ENCODE data around the gene MEAF6.

Gene MEAF6

GRCh38 chr1:37476460-37477197, 37.9 kb downstream of the MEAF6 start:
- Histone ChIP-seq H3K4me1 (ENCODE audit: control insufficient read depth in 1 of 2, insufficient read depth in 2 of 2, low read length in 2 of 2) (peaks cover 44 to 74% of the 10 kb centered on the region in 2 donors), H3K9me3 (ENCODE audit: control insufficient read depth in 1 of 2, low read length in 2 of 2) (no peaks in the 10 kb centered on the region), H3K27ac (ENCODE audit: low read length) (peak overlapping the region; percentile 99), H3K4me3 (ENCODE audit: low read depth in 1 of 2, low read length in 2 of 2) (peak overlapping the region; percentile 74 to 98), H3K36me3 (ENCODE audit: control insufficient read depth in 1 of 2, insufficient read depth in 2 of 2, low read length in 2 of 2) (peaks cover 18 to 28% of the 10 kb centered on the region in 2 donors), H3K27me3 (ENCODE audit: low read depth, low read length) (no peaks in the 10 kb centered on the region)

DNA sequence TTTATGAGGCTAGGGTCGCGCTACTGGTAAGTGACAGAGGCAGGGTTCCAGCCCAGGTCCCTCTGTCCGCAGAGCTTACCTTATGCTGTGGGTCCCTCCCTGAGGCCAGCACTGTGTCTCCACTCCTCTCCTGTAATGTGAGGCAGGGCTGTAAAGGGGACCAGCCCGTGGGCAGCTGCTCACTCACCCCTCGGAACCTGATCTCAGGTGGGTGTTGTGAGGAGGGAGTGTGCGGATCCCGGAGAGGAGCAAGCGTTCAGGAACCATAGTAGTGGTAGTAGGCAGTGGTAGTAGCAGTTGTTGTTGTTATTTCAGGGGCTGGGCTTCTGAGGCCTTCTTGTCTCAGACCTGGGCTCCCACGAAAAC, 38.5 kb downstream of the MEAF6 start:
- Histone ChIP-seq H3K9me3 (ENCODE audit: control insufficient read depth in 1 of 2, low read length in 2 of 2) (no peaks in the 10 kb centered on the region), H3K27ac (ENCODE audit: low read length) (peak overlapping the region; percentile 99), H3K27me3 (ENCODE audit: low read depth, low read length) (no peaks in the 10 kb centered on the region), H3K36me3 (ENCODE audit: control insufficient read depth in 1 of 2, insufficient read depth in 2 of 2, low read length in 2 of 2) (peaks cover 12 to 22% of the 10 kb centered on the region in 2 donors), H3K4me3 (ENCODE audit: low read depth in 1 of 2, low read length in 2 of 2) (peak overlapping the region; percentile 74 to 98), H3K4me1 (ENCODE audit: control insufficient read depth in 1 of 2, insufficient read depth in 2 of 2, low read length in 2 of 2) (peaks cover 47 to 79% of the 10 kb centered on the region in 2 donors)

GRCh38 chr1:37475380-37476086, 39.0 kb downstream of the MEAF6 start:
- peaks cover 7 to 17% of the 10 kb centered on the region in 2 donors for H3K36me3 ChIP-seq (ENCODE audit: control insufficient read depth in 1 of 2, insufficient read depth in 2 of 2, low read length in 2 of 2)
- peak overlapping the region; percentile 74 to 98 for H3K4me3 ChIP-seq (ENCODE audit: low read depth in 1 of 2, low read length in 2 of 2)
- peaks cover 47 to 82% of the 10 kb centered on the region in 2 donors for H3K4me1 ChIP-seq (ENCODE audit: control insufficient read depth in 1 of 2, insufficient read depth in 2 of 2, low read length in 2 of 2)
- H3K27me3 ChIP-seq (ENCODE audit: low read depth, low read length): no peaks in the 10 kb centered on the region
- H3K9me3 ChIP-seq (ENCODE audit: control insufficient read depth in 1 of 2, low read length in 2 of 2): no peaks in the 10 kb centered on the region
- H3K27ac ChIP-seq (ENCODE audit: low read length): peak overlapping the region; percentile 99

GRCh38 chr1:37474697-37475379, 39.7 kb downstream of the MEAF6 start:
- Histone ChIP-seq H3K36me3 (ENCODE audit: control insufficient read depth in 1 of 2, insufficient read depth in 2 of 2, low read length in 2 of 2) (peaks cover 5 to 10% of the 10 kb centered on the region in 2 donors), H3K27me3 (ENCODE audit: low read depth, low read length) (no peaks in the 10 kb centered on the region), H3K4me1 (ENCODE audit: control insufficient read depth in 1 of 2, insufficient read depth in 2 of 2, low read length in 2 of 2) (peaks cover 44 to 76% of the 10 kb centered on the region in 2 donors), H3K27ac (ENCODE audit: low read length) (peak overlapping the region; percentile 99), H3K9me3 (ENCODE audit: control insufficient read depth in 1 of 2, low read length in 2 of 2) (no peaks in the 10 kb centered on the region), H3K4me3 (ENCODE audit: low read depth in 1 of 2, low read length in 2 of 2) (peak overlapping the region; percentile 74 to 98)

- Histone ChIP-seq H3K9me3 (ENCODE audit: control insufficient read depth in 1 of 2, low read length in 2 of 2) (no peaks in the 10 kb centered on the region), H3K27ac (ENCODE audit: low read length) (peak within 1 kb of the TSS; percentile 99), H3K36me3 (ENCODE audit: control insufficient read depth in 1 of 2, insufficient read depth in 2 of 2, low read length in 2 of 2) (peaks cover 2 to 10% of the 10 kb centered on the region in 2 donors), H3K27me3 (ENCODE audit: low read depth, low read length) (no peaks in the 10 kb centered on the region), H3K4me1 (ENCODE audit: control insufficient read depth in 1 of 2, insufficient read depth in 2 of 2, low read length in 2 of 2) (peaks cover 44 to 70% of the 10 kb centered on the region in 2 donors), H3K4me3 (ENCODE audit: low read depth in 1 of 2, low read length in 2 of 2) (peak within 1 kb of the TSS; percentile 74 to 98)
Observed at GRCh38 chr1:37474046-37474696, 40.4 kb downstream of the MEAF6 start, which contains the start of gene ZC3H12A. TSS of gene ZC3H12A (plus strand) at chr1:37474580. CDS start at chr1:37475497, 917 bp downstream.

DNA sequence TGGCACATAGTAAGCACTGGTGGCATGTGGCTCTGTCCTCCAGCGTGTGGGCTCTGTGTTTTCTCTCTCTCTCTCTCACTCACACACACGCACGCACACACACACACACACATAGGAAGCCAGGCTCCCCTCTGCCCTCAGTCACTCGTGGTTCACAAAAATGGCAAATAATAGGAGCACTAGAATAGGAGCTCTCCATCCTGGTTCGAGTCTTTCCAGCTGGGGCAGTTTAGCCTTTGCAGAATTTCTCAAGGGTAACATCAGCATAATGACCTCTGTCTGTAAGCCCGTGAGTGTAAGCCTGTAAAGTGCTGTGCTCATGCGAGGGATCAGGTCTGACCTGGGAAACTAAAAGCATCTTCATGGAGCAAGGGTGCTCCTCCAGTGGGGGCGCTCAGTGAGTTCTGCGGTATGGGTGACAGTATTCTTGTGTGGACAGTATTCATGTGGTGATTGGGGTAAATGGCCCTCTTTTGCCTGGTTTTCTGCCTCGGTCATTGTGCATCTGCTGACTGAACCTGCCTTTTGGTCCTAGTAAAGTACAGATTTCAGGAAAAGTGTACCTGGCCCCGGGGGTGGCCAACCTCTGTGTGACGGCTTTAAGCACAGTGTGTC, 41.0 kb downstream of the MEAF6 start:
- peak overlapping the region; percentile 80 for H3K27ac ChIP-seq (ENCODE audit: low read length)
- H3K4me1 ChIP-seq (ENCODE audit: control insufficient read depth in 1 of 2, insufficient read depth in 2 of 2, low read length in 2 of 2): peaks cover 41 to 63% of the 10 kb centered on the region in 2 donors
- H3K9me3 ChIP-seq (ENCODE audit: control insufficient read depth in 1 of 2, low read length in 2 of 2): no peaks in the 10 kb centered on the region
- no peaks in the 10 kb centered on the region for H3K27me3 ChIP-seq (ENCODE audit: low read depth, low read length)
- peaks cover 0 to 9% of the 10 kb centered on the region in 2 donors for H3K36me3 ChIP-seq (ENCODE audit: control insufficient read depth in 1 of 2, insufficient read depth in 2 of 2, low read length in 2 of 2)
- peak overlapping the region; percentile 74 to 78 for H3K4me3 ChIP-seq (ENCODE audit: low read depth in 1 of 2, low read length in 2 of 2)

GRCh38 chr1:37472994-37473393, 41.6 kb downstream of the MEAF6 start:
- Histone ChIP-seq H3K27ac (ENCODE audit: low read length) (no peak overlapping the region), H3K27me3 (ENCODE audit: low read depth, low read length) (no peaks in the 10 kb centered on the region), H3K4me1 (ENCODE audit: control insufficient read depth in 1 of 2, insufficient read depth in 2 of 2, low read length in 2 of 2) (peaks cover 36 to 58% of the 10 kb centered on the region in 2 donors), H3K4me3 (ENCODE audit: low read depth in 1 of 2, low read length in 2 of 2) (no peak overlapping the region), H3K36me3 (ENCODE audit: control insufficient read depth in 1 of 2, insufficient read depth in 2 of 2, low read length in 2 of 2) (peaks cover 0 to 3% of the 10 kb centered on the region in 2 donors), H3K9me3 (ENCODE audit: control insufficient read depth in 1 of 2, low read length in 2 of 2) (no peaks in the 10 kb centered on the region)

DNA sequence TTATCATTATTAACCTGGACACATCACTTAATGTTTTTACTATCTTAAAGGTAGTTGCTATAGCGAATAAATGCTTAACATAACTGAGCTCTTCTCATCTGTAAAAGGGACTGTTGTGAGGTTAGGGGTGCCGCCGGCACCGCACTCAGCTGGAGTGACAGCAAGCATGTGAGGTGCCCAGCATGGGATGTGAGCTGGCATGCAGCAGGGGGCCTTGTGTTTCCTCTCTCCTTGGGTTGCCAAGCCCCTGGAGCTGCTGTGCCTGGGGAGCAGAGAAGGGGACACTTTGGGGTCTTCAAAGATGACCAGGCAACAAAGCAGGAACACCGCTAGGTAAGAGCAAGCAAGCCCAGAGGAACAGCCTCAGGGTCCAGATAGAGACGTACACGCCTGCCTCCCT, 42.3 kb downstream of the MEAF6 start:
- Histone ChIP-seq H3K36me3 (ENCODE audit: control insufficient read depth in 1 of 2, insufficient read depth in 2 of 2, low read length in 2 of 2) (no peaks in the 10 kb centered on the region), H3K9me3 (ENCODE audit: control insufficient read depth in 1 of 2, low read length in 2 of 2) (no peaks in the 10 kb centered on the region), H3K27me3 (ENCODE audit: low read depth, low read length) (no peaks in the 10 kb centered on the region), H3K4me3 (ENCODE audit: low read depth in 1 of 2, low read length in 2 of 2) (no peak overlapping the region), H3K4me1 (ENCODE audit: control insufficient read depth in 1 of 2, insufficient read depth in 2 of 2, low read length in 2 of 2) (peaks cover 32 to 51% of the 10 kb centered on the region in 2 donors), H3K27ac (ENCODE audit: low read length) (peak overlapping the region; percentile 71)

DNA sequence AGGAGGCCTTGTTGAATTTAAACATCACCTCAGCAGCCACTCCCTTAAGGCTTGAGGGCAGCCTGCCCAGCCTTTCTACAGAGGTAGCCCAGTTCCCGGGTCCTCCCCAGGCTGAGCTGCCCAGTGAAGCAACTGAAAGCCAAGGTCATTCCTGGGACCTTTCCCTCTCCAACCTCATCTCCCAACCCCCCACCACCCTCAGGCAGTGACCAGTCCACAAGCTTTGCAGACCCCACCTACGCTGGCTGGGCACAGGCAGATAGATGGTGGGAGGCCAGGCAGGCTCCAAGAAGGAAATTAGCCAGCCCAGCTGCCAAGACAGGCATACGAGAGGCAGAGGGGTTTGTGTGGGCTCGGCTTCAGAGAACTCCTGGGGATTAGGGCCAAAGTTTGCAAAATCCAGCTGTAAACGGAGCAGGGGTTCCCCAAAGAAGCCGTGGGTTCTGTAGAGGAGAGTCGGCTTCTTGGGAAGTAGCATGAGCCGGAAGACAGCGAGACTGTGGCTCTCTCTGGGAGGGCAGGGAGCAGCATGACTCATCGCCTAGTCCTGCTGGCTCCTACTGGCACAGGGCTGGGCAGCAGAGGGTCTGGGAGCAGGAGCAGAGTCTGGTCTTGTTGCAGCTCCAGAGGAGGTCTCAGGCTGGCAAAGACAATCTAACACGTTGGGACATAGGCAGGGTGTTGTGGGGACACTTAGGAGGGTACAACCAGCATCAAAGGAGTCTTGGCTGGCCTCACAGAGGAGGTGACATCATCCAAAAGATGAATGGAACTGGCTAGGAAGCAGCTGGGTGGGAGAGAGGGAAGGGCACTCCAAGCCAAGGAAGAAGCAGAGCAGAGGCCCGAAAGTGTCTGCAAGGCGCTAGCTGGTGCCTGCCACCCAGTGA, 43.0 kb downstream of the MEAF6 start:
- H3K36me3 ChIP-seq (ENCODE audit: control insufficient read depth in 1 of 2, insufficient read depth in 2 of 2, low read length in 2 of 2): no peaks in the 10 kb centered on the region
- H3K27me3 ChIP-seq (ENCODE audit: low read depth, low read length): no peaks in the 10 kb centered on the region
- H3K27ac ChIP-seq (ENCODE audit: low read length): peak overlapping the region; percentile 71
- no peaks in the 10 kb centered on the region for H3K9me3 ChIP-seq (ENCODE audit: control insufficient read depth in 1 of 2, low read length in 2 of 2)
- peaks cover 32 to 45% of the 10 kb centered on the region in 2 donors for H3K4me1 ChIP-seq (ENCODE audit: control insufficient read depth in 1 of 2, insufficient read depth in 2 of 2, low read length in 2 of 2)
- peak overlapping the region in 1 of 2 donors; percentile 1 for H3K4me3 ChIP-seq (ENCODE audit: low read depth in 1 of 2, low read length in 2 of 2)

DNA sequence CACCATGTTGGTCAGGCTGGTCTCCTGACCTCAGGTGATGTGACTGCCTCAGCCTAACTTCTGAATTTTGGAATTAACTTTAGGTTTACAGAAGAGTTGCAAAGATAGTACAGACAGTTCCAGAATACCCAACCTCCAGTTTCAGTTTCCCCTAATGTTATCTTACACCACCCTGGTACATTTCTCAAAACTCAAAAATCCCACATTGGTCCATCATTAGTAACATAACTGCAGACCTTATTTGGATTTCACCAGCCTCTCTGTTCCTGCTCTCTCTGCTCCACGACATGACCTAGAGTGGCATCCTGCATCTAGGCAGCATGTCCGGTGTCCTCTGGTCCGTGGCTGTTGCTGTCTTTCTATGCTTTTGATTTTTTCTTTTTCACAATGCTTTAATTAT, 45.2 kb downstream of the MEAF6 start:
- peaks cover 21 to 28% of the 10 kb centered on the region in 2 donors for H3K4me1 ChIP-seq (ENCODE audit: control insufficient read depth in 1 of 2, insufficient read depth in 2 of 2, low read length in 2 of 2)
- no peaks in the 10 kb centered on the region for H3K27me3 ChIP-seq (ENCODE audit: low read depth, low read length)
- no peaks in the 10 kb centered on the region for H3K36me3 ChIP-seq (ENCODE audit: control insufficient read depth in 1 of 2, insufficient read depth in 2 of 2, low read length in 2 of 2)
- no peak overlapping the region for H3K27ac ChIP-seq (ENCODE audit: low read length)
- no peak overlapping the region for H3K4me3 ChIP-seq (ENCODE audit: low read depth in 1 of 2, low read length in 2 of 2)
- H3K9me3 ChIP-seq (ENCODE audit: control insufficient read depth in 1 of 2, low read length in 2 of 2): no peaks in the 10 kb centered on the region
